Measurements from ENCODE around the gene LRRC4. TPM values are rescaled to one million over a fixed set of nuclear protein-coding genes. Genes with fewer than 3 reads are reported as not detected.

Gene LRRC4
- total and polyA plus RNA-seq, 2 experiments from 2014 or later, result 0.13 to 0.32 TPM

DNA sequence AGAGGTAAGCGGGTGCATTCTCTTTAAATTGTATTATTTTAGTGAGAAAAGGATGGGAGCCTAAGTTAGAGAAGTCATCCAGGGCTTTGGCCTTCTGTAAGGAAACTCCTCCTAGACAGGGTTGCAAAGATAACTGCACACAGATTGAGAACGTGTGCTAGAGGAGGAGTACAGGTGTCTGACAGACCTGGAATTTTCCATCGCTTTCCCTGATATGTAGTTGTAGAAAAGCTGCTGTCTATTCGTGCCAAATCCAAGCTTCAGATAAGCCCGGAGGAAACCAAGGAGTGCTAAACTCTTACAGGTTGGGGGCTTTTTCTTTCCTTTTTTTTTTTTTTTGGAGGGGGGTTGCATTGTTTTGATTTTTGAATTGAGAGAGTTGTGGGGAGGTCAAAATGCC lies 23.1 kb downstream of the LRRC4 start:
- Histone ChIP-seq H3K27me3 (replicated peaks; ENCODE audit: insufficient read depth) (no peaks in the 10 kb centered on the region), H3K79me2 (ENCODE audit: insufficient read depth) (peaks cover 24% of the 10 kb centered on the region), H3F3A (ENCODE audit: insufficient read depth) (no peaks in the 10 kb centered on the region), H3K9ac (no peak overlapping the region), H4K20me1 (ENCODE audit: insufficient read depth) (no peaks in the 10 kb centered on the region), H3K36me3 (ENCODE audit: low read depth) (0 out of 2 replicates have a peak, but pooled peaks cover 5% of the 10 kb centered on the region), H3K4me1 (ENCODE audit: insufficient read depth) (no peaks in the 10 kb centered on the region), H3K4me3 (no peak overlapping the region), H3K4me2 (ENCODE audit: unreplicated experiment) (no peak overlapping the region), H3K27ac (no peak overlapping the region), H3K9me2 (ENCODE audit: insufficient read depth) (no peaks in the 10 kb centered on the region), H2AFZ (no peak overlapping the region), H3K9me3 (ENCODE audit: low read depth) (no peaks in the 10 kb centered on the region)
- DNase-seq, result no peak
- in situ Hi-C loops (cut with MboI), result no loop called here
- no peak for TF ChIP-seq EZH2phosphoT487 (IDR thresholded peaks at IDR 0.05; ENCODE audit: insufficient read depth, low read depth)
- TF ChIP-seq EZH2 (IDR thresholded peaks at IDR 0.05; ENCODE audit: insufficient read depth, poor library complexity, severe bottlenecking), result no peak
- WGBS, 2 experiments (ENCODE audit: low coverage in 1 of 2, low lambda C conversion rate in 2 of 2, missing lambda C conversion rate in 2 of 2), result 86 to 94% methylated on average over 5 of the region's 5 CpGs

DNA sequence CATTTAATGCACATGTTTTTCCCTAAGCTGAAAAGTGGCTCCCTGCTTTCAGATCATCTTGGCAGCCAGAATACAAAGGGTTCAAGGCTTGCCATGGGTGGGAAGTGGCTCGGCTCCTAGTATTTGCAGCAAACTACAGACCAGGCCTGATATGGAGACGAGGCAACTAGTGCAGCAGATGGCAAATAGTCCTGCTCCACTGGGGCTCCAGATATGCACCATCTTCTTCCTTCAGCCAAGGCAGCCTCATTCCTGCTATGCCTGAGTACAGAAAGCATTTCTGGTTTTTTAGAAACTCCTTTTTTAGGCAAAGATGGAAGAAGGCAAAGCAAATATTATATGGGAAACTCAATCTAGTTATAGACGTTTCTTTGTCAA lies 23.9 kb downstream of the LRRC4 start:
- in situ Hi-C loops (cut with MboI), result no loop called here
- H3K9me3 ChIP-seq (ENCODE audit: low read depth), result no peaks in the 10 kb centered on the region
- H3K27me3 ChIP-seq (replicated peaks; ENCODE audit: insufficient read depth), result no peaks in the 10 kb centered on the region
- H3K79me2 ChIP-seq (ENCODE audit: insufficient read depth), result peaks cover 29% of the 10 kb centered on the region
- no peak overlapping the region for H3K4me2 ChIP-seq (ENCODE audit: unreplicated experiment)
- H3K27ac ChIP-seq, result no peak overlapping the region
- no peak overlapping the region for H2AFZ ChIP-seq
- no peaks in the 10 kb centered on the region for H3K4me1 ChIP-seq (ENCODE audit: insufficient read depth)
- no peak overlapping the region for H3K9ac ChIP-seq
- H4K20me1 ChIP-seq (ENCODE audit: insufficient read depth), result no peaks in the 10 kb centered on the region
- H3F3A ChIP-seq (ENCODE audit: insufficient read depth), result no peaks in the 10 kb centered on the region
- no peak overlapping the region for H3K4me3 ChIP-seq
- H3K9me2 ChIP-seq (ENCODE audit: insufficient read depth), result no peaks in the 10 kb centered on the region
- 0 out of 2 replicates have a peak, but pooled peaks cover 5% of the 10 kb centered on the region for H3K36me3 ChIP-seq (ENCODE audit: low read depth)
- WGBS, 2 experiments (ENCODE audit: low coverage in 1 of 2, low lambda C conversion rate in 2 of 2, missing lambda C conversion rate in 2 of 2), result 92 to 98% methylated on average over 3 of the region's 3 CpGs
- TF ChIP-seq EZH2 (IDR thresholded peaks at IDR 0.05; ENCODE audit: insufficient read depth, poor library complexity, severe bottlenecking) (no peak), EZH2phosphoT487 (IDR thresholded peaks at IDR 0.05; ENCODE audit: insufficient read depth, low read depth) (no peak)
- DNase-seq, result no peak

DNA sequence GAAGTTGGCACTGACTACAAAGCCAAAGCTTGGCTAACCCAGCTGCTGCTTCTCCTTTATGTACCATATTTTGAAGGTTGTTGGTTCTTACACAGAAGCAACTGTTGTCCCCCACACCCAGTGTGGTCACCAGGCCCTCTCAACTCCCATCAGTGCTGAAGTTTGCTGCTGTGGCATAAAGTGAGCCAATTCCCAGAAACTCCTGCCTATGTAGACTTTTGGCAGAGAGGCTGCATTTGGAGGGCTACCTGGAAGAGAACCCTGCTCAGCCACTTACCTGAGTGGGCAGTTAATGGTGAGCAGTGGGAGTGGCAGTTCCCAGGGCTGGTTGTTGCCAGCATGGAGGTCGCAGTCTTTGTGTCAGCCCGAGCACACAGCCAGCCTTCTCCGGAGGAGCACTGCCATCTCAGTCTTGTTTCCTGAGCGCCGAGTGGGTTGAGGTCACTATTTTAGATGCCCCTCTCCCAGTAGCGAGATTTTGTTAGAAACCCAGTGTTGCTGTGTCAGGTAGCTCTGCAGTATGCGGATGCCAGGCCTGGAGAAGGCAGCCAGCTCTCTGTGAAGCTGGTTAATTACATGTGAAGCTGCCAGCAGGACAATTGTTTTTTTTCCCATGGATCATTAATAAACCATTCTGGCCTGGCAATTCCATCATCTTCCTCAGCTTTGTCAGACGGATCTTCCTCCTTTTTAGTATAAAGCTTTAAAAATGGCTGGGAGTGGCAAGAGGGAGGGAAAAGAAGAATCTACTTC lies 24.5 kb downstream of the LRRC4 start:
- H3K79me2 ChIP-seq (ENCODE audit: insufficient read depth), result peaks cover 33% of the 10 kb centered on the region
- no peaks in the 10 kb centered on the region for H3K27me3 ChIP-seq (replicated peaks; ENCODE audit: insufficient read depth)
- no peak overlapping the region for H3K9ac ChIP-seq
- H3K4me2 ChIP-seq (ENCODE audit: unreplicated experiment), result no peak overlapping the region
- no peaks in the 10 kb centered on the region for H3K9me3 ChIP-seq (ENCODE audit: low read depth)
- H3K9me2 ChIP-seq (ENCODE audit: insufficient read depth), result no peaks in the 10 kb centered on the region
- DNase-seq, result no peak
- H3F3A ChIP-seq (ENCODE audit: insufficient read depth), result no peaks in the 10 kb centered on the region
- whole genome bisulfite sequencing, 2 experiments (ENCODE audit: low coverage in 1 of 2, low lambda C conversion rate in 2 of 2, missing lambda C conversion rate in 2 of 2), result 93 to 99% methylated on average over 8 of the region's 8 CpGs
- no peaks in the 10 kb centered on the region for H4K20me1 ChIP-seq (ENCODE audit: insufficient read depth)
- H3K4me3 ChIP-seq, result no peak overlapping the region
- H2AFZ ChIP-seq, result no peak overlapping the region
- H3K4me1 ChIP-seq (ENCODE audit: insufficient read depth), result no peaks in the 10 kb centered on the region
- in situ Hi-C loops (cut with MboI), result no loop called here
- H3K27ac ChIP-seq, result no peak overlapping the region
- no peak for TF ChIP-seq EZH2phosphoT487 (IDR thresholded peaks at IDR 0.05; ENCODE audit: insufficient read depth, low read depth)
- TF ChIP-seq EZH2 (IDR thresholded peaks at IDR 0.05; ENCODE audit: insufficient read depth, poor library complexity, severe bottlenecking), result no peak
- H3K36me3 ChIP-seq (ENCODE audit: low read depth), result 0 out of 2 replicates have a peak, but pooled peaks cover 5% of the 10 kb centered on the region

DNA sequence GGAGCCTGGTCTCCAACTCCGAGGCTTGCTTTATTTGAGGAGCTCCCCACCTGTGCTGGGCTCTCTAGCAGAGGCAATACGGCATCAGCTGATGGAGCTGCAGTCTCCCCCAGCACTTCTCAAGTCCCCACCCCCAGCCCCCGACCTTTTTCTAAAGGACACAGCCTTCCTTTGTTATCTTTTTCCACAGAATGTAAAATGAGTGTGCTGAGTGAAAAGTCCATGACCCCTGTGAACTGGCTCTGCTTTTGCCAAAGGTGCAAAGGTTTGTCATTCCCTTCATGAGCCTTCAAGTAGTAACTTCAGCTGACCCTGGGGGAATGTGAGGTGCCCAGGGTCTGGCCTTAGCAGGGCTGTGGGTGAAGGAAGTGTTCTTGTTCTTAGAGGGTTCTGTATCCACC lies 25.5 kb downstream of the LRRC4 start:
- H3K36me3 ChIP-seq (ENCODE audit: low read depth), result 0 out of 2 replicates have a peak, but pooled peaks cover 5% of the 10 kb centered on the region
- 100% methylated on average over 3 of the region's 3 CpGs for WGBS, 2 experiments (ENCODE audit: low coverage in 1 of 2, low lambda C conversion rate in 2 of 2, missing lambda C conversion rate in 2 of 2)
- peaks cover 33% of the 10 kb centered on the region for H3K79me2 ChIP-seq (ENCODE audit: insufficient read depth)
- H3K9me2 ChIP-seq (ENCODE audit: insufficient read depth), result no peaks in the 10 kb centered on the region
- H3K4me3 ChIP-seq, result no peak overlapping the region
- H3K9me3 ChIP-seq (ENCODE audit: low read depth), result no peaks in the 10 kb centered on the region
- no peak for TF ChIP-seq EZH2 (IDR thresholded peaks at IDR 0.05; ENCODE audit: insufficient read depth, poor library complexity, severe bottlenecking)
- TF ChIP-seq EZH2phosphoT487 (IDR thresholded peaks at IDR 0.05; ENCODE audit: insufficient read depth, low read depth), result no peak
- no peak overlapping the region for H3K9ac ChIP-seq
- no peak overlapping the region for H3K27ac ChIP-seq
- H2AFZ ChIP-seq, result no peak overlapping the region
- H4K20me1 ChIP-seq (ENCODE audit: insufficient read depth), result no peaks in the 10 kb centered on the region; the same call in 1 of the 2 replicates
- no peak for DNase-seq
- H3F3A ChIP-seq (ENCODE audit: insufficient read depth), result no peaks in the 10 kb centered on the region
- no peaks in the 10 kb centered on the region for H3K27me3 ChIP-seq (replicated peaks; ENCODE audit: insufficient read depth)
- H3K4me1 ChIP-seq (ENCODE audit: insufficient read depth), result no peaks in the 10 kb centered on the region
- in situ Hi-C loops (cut with MboI), result no loop called here
- H3K4me2 ChIP-seq (ENCODE audit: unreplicated experiment), result no peak overlapping the region

All from GM23248 (cell line).